ENCODE results near the gene PI4KA.

The PI4KA gene

GRCh38 chr22:20873214-20873613 is 14.6 kb upstream of the PI4KA start:
- Histone ChIP-seq H3K27me3 (ENCODE audit: insufficient read depth, low read depth, severe bottlenecking) (no peaks in the 10 kb centered on the region), H3K9me3 (ENCODE audit: severe bottlenecking) (no peaks in the 10 kb centered on the region), H3K27ac (no peak overlapping the region), H3K36me3 (peaks cover 37% of the 10 kb centered on the region), H3K4me3 (ENCODE audit: low read depth, low read length) (no peak overlapping the region)
- DNase-seq = no peak
- TF ChIP-seq CTCF (IDR thresholded peaks at IDR 0.05; ENCODE audit: low read depth, low read length) = no peak

DNA sequence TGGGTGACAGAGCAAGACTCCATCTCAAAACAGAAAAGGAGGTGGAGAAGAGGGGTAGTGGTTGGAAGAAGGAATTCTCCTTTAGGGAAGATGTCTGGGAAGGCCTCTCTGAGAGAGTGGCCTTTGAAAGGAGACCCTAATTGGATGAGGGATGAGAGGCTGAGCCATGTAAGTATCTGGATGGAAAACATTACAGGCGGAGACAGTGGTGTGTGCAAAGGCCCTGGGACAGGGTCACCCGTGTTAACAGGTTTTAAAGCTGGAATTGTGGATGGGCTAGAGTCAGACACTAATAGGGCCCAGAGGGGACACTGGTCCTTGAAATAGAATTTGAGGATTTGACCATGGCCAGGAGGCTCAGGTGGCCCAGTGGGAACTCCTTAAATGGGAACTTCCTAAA is 10.6 kb upstream of the PI4KA start:
- Histone ChIP-seq H3K4me3 (ENCODE audit: low read depth, low read length) (no peak overlapping the region), H3K9me3 (ENCODE audit: severe bottlenecking) (no peaks in the 10 kb centered on the region), H3K27ac (no peak overlapping the region), H3K27me3 (ENCODE audit: insufficient read depth, low read depth, severe bottlenecking) (no peaks in the 10 kb centered on the region), H3K36me3 (peaks cover 27% of the 10 kb centered on the region)
- no peak for DNase-seq
- TF ChIP-seq CTCF (IDR thresholded peaks at IDR 0.05; ENCODE audit: low read depth, low read length) = no peak

GRCh38 chr22:20868025-20868962 is 9.7 kb upstream of the PI4KA start:
- H3K27me3 ChIP-seq (ENCODE audit: insufficient read depth, low read depth, severe bottlenecking) = no peaks in the 10 kb centered on the region
- no peak for TF ChIP-seq CTCF (IDR thresholded peaks at IDR 0.05; ENCODE audit: low read depth, low read length)
- H3K36me3 ChIP-seq = peaks cover 24% of the 10 kb centered on the region
- H3K27ac ChIP-seq = no peak overlapping the region
- DNase-seq = no peak
- no peaks in the 10 kb centered on the region for H3K9me3 ChIP-seq (ENCODE audit: severe bottlenecking)
- no peak overlapping the region for H3K4me3 ChIP-seq (ENCODE audit: low read depth, low read length)

- Histone ChIP-seq H3K9me3 (ENCODE audit: severe bottlenecking) (no peaks in the 10 kb centered on the region), H3K27ac (no peak overlapping the region), H3K36me3 (peaks cover 23% of the 10 kb centered on the region), H3K4me3 (ENCODE audit: low read depth, low read length) (no peak overlapping the region), H3K27me3 (ENCODE audit: insufficient read depth, low read depth, severe bottlenecking) (no peaks in the 10 kb centered on the region)
- no peak for TF ChIP-seq CTCF (IDR thresholded peaks at IDR 0.05; ENCODE audit: low read depth, low read length)
- DNase-seq = no peak
Observed at GRCh38 chr22:20867179-20868024, 8.8 kb upstream of the PI4KA start.

DNA sequence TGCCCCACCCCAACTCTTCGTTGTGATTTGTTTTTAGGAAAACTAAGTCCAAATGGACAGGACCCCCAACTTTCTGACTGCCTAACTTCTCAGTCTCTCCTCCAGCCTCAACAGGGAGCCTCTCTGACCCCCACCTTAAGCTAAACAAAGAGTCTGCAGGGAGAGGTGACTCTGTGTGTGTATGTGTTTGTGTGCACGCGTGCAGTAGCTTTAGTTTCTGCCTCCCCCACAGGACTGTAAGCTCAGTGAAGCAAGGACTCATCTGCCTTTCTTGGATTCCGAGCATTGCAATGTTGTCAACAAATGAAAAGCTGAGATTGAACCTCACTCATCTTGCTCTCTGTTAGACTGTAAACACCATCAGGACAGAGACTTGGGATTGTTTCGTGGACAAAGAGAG is 8.1 kb upstream of the PI4KA start:
- TF ChIP-seq CTCF (IDR thresholded peaks at IDR 0.05; ENCODE audit: low read depth, low read length) = no peak
- Histone ChIP-seq H3K36me3 (peaks cover 21% of the 10 kb centered on the region), H3K9me3 (ENCODE audit: severe bottlenecking) (no peaks in the 10 kb centered on the region), H3K4me3 (ENCODE audit: low read depth, low read length) (no peak overlapping the region), H3K27me3 (ENCODE audit: insufficient read depth, low read depth, severe bottlenecking) (no peaks in the 10 kb centered on the region), H3K27ac (no peak overlapping the region)
- no peak for DNase-seq

Data from WERI-Rb-1 (cell line).